CD4-positive, alpha-beta T cell treated with Interleukin-6 at 100 ng/mL for 8 hours (primary cell): Measurements from ENCODE around the gene ADCY10.
"Not testable (repeated sequence)": the region's sequence is repeated elsewhere in the genome, so short reads cannot be mapped to it uniquely, and the experiment has no call there.

Source experiments
- DNase-seq: peaks from one replicate; pipeline ENCODE4 v3.0.0-alpha.2; 2020; ENCODE audit warnings: mixed read lengths, low spot score

The ADCY10 gene

DNA sequence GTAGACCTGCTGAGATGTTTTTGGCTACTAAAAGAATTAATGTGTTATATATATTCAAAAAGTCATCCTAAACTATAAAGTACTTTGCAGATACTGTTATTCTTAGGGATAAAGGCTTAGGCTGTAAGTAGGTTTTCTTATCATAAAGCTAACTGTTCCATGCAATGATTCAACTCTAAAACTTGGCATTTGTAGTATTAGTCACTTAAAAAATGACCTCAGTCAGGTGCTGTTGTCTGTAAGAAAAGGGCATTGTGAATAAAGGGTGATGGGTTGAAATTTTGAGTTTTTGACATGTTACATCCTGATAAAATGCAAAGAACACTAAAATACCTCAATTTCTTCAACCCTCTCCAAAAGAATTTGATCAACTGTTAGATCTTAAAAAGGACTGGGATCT, 32.9 kb downstream of the ADCY10 start:
- DNase-seq = no peak

GRCh38 chr1:167880580-167881021, 33.3 kb downstream of the ADCY10 start:
- DNase-seq = no peak

GRCh38 chr1:167879508-167879907, 34.4 kb downstream of the ADCY10 start:
- no peak for DNase-seq

- no peak for DNase-seq
Measured at GRCh38 chr1:167878372-167879160, 35.4 kb downstream of the ADCY10 start.

DNA sequence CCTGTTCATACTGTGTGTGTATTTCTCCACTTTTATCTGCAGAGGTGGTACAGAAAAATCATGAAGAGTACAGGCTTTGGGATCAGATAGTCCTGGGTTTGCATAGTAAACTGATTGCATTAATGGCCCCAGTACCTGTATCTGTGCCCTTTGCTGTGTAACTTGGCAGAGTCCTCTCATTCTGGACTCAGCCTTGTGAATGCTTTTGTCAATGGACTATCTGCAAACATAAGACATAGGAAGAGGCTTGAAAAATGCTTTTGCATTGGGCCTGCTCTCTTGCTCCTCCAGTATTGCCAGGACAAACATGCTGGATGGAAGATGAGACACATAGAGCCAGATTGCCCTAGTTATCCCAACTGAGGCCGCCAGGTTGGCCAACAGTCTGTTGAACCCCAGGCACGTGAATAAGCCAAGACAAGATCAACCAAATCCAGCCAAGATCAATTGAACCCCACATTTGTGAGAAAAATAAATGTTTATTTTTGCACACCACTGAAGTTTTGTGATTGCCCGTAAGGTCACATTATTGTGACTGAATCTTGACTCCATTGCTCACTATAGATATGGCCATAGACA, 37.2 kb downstream of the ADCY10 start:
- DNase-seq = no peak

DNA sequence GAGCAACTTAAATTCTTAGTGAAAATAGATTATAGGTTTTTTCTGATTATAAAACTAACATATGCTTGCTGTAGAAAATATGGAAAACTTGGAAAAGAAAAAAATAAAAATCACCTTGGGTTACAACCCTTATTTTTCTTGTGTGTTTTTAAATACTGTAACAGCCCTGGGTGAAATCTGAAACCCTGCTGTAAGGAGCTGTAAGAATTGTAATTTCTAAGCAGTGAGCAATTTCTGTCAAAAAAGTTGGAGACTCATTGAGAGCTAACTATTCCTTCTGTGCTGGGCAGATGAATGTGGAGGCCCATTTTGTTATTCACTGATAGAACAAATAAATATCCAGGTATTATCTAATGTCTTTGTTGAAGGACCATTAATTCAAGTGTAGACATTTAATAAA, 42.6 kb downstream of the ADCY10 start:
- no peak for DNase-seq

- DNase-seq = not testable (repeated sequence)
Measured at GRCh38 chr1:167869157-167870001, 44.6 kb downstream of the ADCY10 start.

DNA sequence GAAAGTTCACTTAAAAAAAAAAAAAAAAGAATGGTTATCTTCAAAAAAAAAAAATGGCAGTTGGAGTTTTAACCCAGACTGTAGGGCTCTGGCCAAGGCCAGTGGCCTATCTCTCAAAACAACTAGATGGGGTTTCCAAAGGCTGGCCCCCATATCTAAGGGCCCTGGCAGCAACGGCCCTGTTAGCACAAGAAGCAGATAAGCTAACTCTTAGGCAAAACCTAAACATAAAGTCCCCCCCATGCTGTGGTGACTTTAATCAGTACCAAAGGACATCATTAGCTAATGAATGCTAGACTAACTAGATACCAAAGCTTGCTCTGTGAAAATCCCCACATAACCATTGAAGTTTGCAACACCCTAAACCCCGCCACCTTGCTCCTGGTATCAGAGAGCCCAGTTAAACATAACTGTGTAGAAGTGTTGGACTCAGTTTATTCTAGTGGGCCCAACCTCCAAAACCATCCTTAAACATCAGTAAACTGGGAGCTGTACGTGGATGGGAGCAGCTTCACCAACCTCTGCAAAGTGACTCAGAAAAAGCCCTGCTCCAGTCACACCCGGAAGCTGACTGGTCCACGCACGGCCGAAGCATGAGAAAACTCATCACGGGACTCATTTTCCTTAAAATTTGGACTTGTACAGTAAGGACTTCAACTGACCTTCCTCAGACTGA, 47.1 kb downstream of the ADCY10 start:
- DNase-seq = not testable (repeated sequence)

GRCh38 chr1:167866326-167866725, 47.6 kb downstream of the ADCY10 start:
- DNase-seq = not testable (repeated sequence)

DNA sequence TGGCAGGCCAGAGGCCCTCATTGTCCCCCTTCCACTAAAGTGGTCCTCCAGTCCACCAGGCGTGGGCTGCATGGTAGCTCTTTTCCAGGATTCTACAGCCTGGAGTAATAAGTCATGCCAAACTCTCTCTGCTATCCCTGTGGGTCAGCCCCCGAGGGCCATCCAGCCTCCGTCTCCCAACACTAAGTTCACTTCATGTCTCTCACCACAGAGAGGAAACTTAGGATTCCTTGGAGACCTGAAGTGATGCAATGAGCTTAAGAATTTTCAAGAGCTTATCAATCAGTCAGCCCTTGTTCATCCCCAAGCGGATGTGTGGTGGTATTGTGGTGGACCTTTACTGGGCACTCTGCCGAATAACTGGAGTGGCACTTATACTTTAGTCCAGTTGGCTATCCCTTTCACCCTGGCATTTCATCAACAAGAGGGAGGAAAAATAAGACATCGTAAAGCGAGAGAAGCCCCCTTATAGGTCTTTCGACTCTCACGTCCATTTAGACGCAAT, 48.1 kb downstream of the ADCY10 start:
- not testable (repeated sequence) for DNase-seq

- DNase-seq = not testable (repeated sequence)
Measured at GRCh38 chr1:167865193-167865592, 48.7 kb downstream of the ADCY10 start.

DNA sequence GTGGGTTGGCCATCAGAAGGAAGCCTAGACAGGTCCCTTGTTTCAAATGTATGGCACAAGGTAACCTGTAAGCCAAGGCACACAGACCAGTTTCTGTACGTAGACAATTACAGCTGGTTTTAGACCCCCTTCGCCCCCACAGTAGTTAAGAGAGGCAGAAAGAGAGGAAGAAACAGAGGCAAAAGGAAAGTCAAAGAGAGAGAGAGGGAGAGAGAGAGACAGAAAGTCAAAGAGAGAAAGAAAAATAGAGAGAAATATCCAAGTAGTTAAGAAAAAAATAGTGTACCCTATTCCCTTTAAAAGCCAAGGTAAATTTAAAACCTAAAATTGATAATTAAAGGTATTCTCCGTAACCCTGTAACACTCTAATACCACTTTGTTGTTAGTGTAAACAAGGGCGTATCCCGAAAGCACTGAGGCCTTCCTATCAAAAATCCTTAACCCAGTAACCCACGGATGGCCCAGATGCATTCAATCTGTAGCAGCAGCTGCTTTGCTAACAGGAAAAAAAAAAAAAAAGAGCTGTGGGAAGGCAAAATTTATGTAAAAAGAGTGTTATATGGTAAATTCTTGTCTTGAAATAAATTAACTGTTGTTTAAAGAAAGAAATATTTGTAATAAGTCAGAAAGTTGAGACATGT, 49.4 kb downstream of the ADCY10 start:
- DNase-seq = no peak

GRCh38 chr1:167863921-167864279, 50.0 kb downstream of the ADCY10 start:
- no peak for DNase-seq

GRCh38 chr1:167863191-167863920, 50.6 kb downstream of the ADCY10 start:
- not testable (repeated sequence) for DNase-seq

GRCh38 chr1:167862432-167863076, 51.4 kb downstream of the ADCY10 start:
- no peak for DNase-seq

GRCh38 chr1:167861664-167862381, 52.1 kb downstream of the ADCY10 start:
- DNase-seq = no peak

GRCh38 chr1:167860231-167860923, 53.6 kb downstream of the ADCY10 start:
- DNase-seq = no peak

DNA sequence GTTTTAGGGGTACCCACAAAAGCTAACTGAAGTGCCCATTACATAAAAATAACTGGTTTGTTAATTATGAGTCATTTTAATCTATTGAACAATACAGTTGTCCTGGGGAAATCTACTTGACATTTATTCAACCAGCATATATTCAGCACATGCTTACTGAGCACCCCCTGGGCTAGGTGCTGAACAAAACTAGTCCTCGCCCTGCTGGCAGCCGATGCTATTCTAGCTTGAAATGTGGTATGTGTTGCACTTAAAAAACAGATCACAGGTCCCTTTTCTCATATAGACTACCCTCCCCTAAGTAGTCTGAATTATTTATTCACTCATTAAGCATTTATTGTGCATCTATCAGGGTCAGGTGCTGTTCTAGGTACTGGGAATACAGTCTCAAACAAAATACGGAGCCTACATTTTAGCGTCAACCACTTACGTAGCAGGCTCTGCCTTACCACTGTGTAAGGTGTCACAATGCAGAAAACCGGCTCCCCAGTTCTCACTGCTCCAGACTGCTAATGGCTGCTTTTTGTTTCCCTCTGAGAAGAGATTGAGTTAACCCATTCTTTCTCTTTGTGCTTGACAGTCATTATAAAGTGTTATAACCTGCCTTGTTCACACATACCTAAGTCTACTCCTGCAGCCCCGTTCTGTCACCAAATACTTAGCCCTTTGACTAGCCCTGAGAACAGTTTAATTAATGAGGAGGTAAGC, 57.1 kb downstream of the ADCY10 start:
- DNase-seq = no peak
